BLaER1 treated with 17β-estradiol and CSF1 and Interleukin-3, amounts not matched to agents 10 nM and 100 nM (cell line): Measurements from ENCODE around the gene IGFBP2.

Experiments used
- H3K27ac ChIP-seq, 11 experiments: shearing (Covaris generic); formaldehyde crosslinking; 2 replicates each; pipeline ENCODE4 v1.8.1; 2022
- H3K27me3 ChIP-seq, 11 experiments: shearing (Covaris generic); formaldehyde crosslinking; 2 replicates each; pipeline ENCODE4 v1.8.1; 2022
- H3K36me3 ChIP-seq, 11 experiments: shearing (Covaris generic); formaldehyde crosslinking; 2 replicates each; pipeline ENCODE4 v1.8.1; 2022
- H3K4me1 ChIP-seq, 10 experiments: shearing (Covaris generic); formaldehyde crosslinking; 2 replicates each; pipeline ENCODE4 v1.8.1; 2022
- H3K4me2 ChIP-seq, 11 experiments: shearing (Covaris generic); formaldehyde crosslinking; 2 replicates each; pipeline ENCODE4 v1.8.1; 2022
- H3K4me3 ChIP-seq, 10 experiments: shearing (Covaris generic); formaldehyde crosslinking; 2 replicates each; pipeline ENCODE4 v1.8.1; 2022
- H3K9ac ChIP-seq, 11 experiments: shearing (Covaris generic); formaldehyde crosslinking; 2 replicates each; pipeline ENCODE4 v1.8.1; 2022
- H3K9me3 ChIP-seq, 11 experiments: shearing (Covaris generic); formaldehyde crosslinking; replicated peaks in 1 of 11; 2 replicates each; pipeline ENCODE4 v1.8.1; 2022
- H4K20me1 ChIP-seq, 11 experiments: shearing (Covaris generic); formaldehyde crosslinking; 2 replicates each; pipeline ENCODE4 v1.8.1; 2022
- Cebpa-rat ChIP-seq, 11 experiments: shearing (Covaris generic); IDR thresholded peaks; 2 replicates each; pipeline ENCODE4 v1.8.1; 2022

The IGFBP2 gene

GRCh38 chr2:216672466-216672865 is 39.2 kb downstream of the IGFBP2 start:
- peaks cover 14 to 36% (median 32%) of the 10 kb centered on the region in 10 experiments; a peak in 19 of 20 replicates for H3K4me1 ChIP-seq
- H3K4me3 ChIP-seq: no peak overlapping the region
- peaks cover 0 to 50% (median 34%) of the 10 kb centered on the region in 11 experiments; a peak in 14 of 22 replicates for H4K20me1 ChIP-seq
- H3K36me3 ChIP-seq: no peaks in the 10 kb centered on the region
- H3K4me2 ChIP-seq: no peak overlapping the region
- no peak overlapping the region for H3K9ac ChIP-seq
- H3K9me3 ChIP-seq: no peaks in the 10 kb centered on the region
- peaks cover 37 to 92% (median 73%) of the 10 kb centered on the region in 11 experiments for H3K27me3 ChIP-seq
- no peak overlapping the region for H3K27ac ChIP-seq
- TF ChIP-seq Cebpa-rat (IDR thresholded peaks at IDR 0.05): no peak

- peaks cover 37 to 87% (median 68%) of the 10 kb centered on the region in 11 experiments for H3K27me3 ChIP-seq
- no peak overlapping the region for H3K27ac ChIP-seq
- H3K4me2 ChIP-seq: no peak overlapping the region
- H4K20me1 ChIP-seq: peaks cover 0 to 47% (median 30%) of the 10 kb centered on the region in 11 experiments; a peak in 14 of 22 replicates
- no peaks in the 10 kb centered on the region for H3K36me3 ChIP-seq
- no peaks in the 10 kb centered on the region for H3K9me3 ChIP-seq
- peaks cover 14 to 36% (median 32%) of the 10 kb centered on the region in 10 experiments; a peak in 19 of 20 replicates for H3K4me1 ChIP-seq
- H3K9ac ChIP-seq: no peak overlapping the region
- H3K4me3 ChIP-seq: no peak overlapping the region
- TF ChIP-seq Cebpa-rat (IDR thresholded peaks at IDR 0.05): no peak
These were observed 39.8 kb downstream of the IGFBP2 start for GRCh38 chr2:216673021-216673420.

GRCh38 chr2:216673609-216674008 is 40.4 kb downstream of the IGFBP2 start:
- H3K4me1 ChIP-seq: peaks cover 14 to 34% (median 30%) of the 10 kb centered on the region in 10 experiments; a peak in 19 of 20 replicates
- no peak overlapping the region for H3K4me2 ChIP-seq
- TF ChIP-seq Cebpa-rat (IDR thresholded peaks at IDR 0.05): no peak
- no peak overlapping the region for H3K4me3 ChIP-seq
- peaks cover 35 to 81% (median 62%) of the 10 kb centered on the region in 11 experiments for H3K27me3 ChIP-seq
- H3K9ac ChIP-seq: no peak overlapping the region
- no peaks in the 10 kb centered on the region for H3K36me3 ChIP-seq
- peaks cover 0 to 44% (median 24%) of the 10 kb centered on the region in 11 experiments; a peak in 14 of 22 replicates for H4K20me1 ChIP-seq
- no peaks in the 10 kb centered on the region for H3K9me3 ChIP-seq
- no peak overlapping the region for H3K27ac ChIP-seq

- H3K9me3 ChIP-seq: no peaks in the 10 kb centered on the region
- no peak overlapping the region for H3K9ac ChIP-seq
- no peak for TF ChIP-seq Cebpa-rat (IDR thresholded peaks at IDR 0.05)
- H3K27ac ChIP-seq: no peak overlapping the region
- H3K36me3 ChIP-seq: no peaks in the 10 kb centered on the region
- H3K4me1 ChIP-seq: peaks cover 14 to 26% (median 22%) of the 10 kb centered on the region in 10 experiments; a peak in 19 of 20 replicates
- H3K27me3 ChIP-seq: peaks cover 27 to 74% (median 54%) of the 10 kb centered on the region in 11 experiments
- peaks cover 0 to 37% (median 17%) of the 10 kb centered on the region in 11 experiments; a peak in 14 of 22 replicates for H4K20me1 ChIP-seq
- no peak overlapping the region for H3K4me3 ChIP-seq
- no peak overlapping the region for H3K4me2 ChIP-seq
These were observed 41.2 kb downstream of the IGFBP2 start for GRCh38 chr2:216674376-216674775.

- H3K4me3 ChIP-seq: no peak overlapping the region
- no peak overlapping the region for H3K4me2 ChIP-seq
- no peak overlapping the region for H3K9ac ChIP-seq
- H3K36me3 ChIP-seq: no peaks in the 10 kb centered on the region
- peaks cover 0 to 8% (median 3%) of the 10 kb centered on the region in 10 experiments; a peak in 11 of 20 replicates for H3K4me1 ChIP-seq
- H3K27me3 ChIP-seq: peaks cover 9 to 55% (median 43%) of the 10 kb centered on the region in 11 experiments; a peak in 20 of 22 replicates
- peaks cover 0 to 19% (median 0%) of the 10 kb centered on the region in 11 experiments; a peak in 6 of 22 replicates for H4K20me1 ChIP-seq
- H3K9me3 ChIP-seq: no peaks in the 10 kb centered on the region
- no peak for TF ChIP-seq Cebpa-rat (IDR thresholded peaks at IDR 0.05)
- no peak overlapping the region for H3K27ac ChIP-seq
These were observed 43.4 kb downstream of the IGFBP2 start for GRCh38 chr2:216676630-216677029.

GRCh38 chr2:216677439-216678097 is 44.3 kb downstream of the IGFBP2 start:
- Histone ChIP-seq H3K36me3 (no peaks in the 10 kb centered on the region), H3K4me2 (no peak overlapping the region), H3K27ac (no peak overlapping the region), H3K4me1 (peaks cover 6 to 13% (median 9%) of the 10 kb centered on the region in 10 experiments; a peak in 17 of 20 replicates), H3K27me3 (peaks cover 12 to 48% (median 37%) of the 10 kb centered on the region in 11 experiments; a peak in 19 of 22 replicates), H3K9me3 (no peaks in the 10 kb centered on the region), H4K20me1 (peaks cover 0 to 19% (median 0%) of the 10 kb centered on the region in 11 experiments; a peak in 6 of 22 replicates), H3K4me3 (no peak overlapping the region), H3K9ac (no peak overlapping the region)
- TF ChIP-seq Cebpa-rat (IDR thresholded peaks at IDR 0.05): no peak

GRCh38 chr2:216678098-216678465 is 44.9 kb downstream of the IGFBP2 start:
- no peak overlapping the region for H3K4me3 ChIP-seq
- H3K4me2 ChIP-seq: no peak overlapping the region
- H3K4me1 ChIP-seq: peaks cover 6 to 18% (median 9%) of the 10 kb centered on the region in 10 experiments; a peak in 17 of 20 replicates
- peaks cover 9 to 43% (median 32%) of the 10 kb centered on the region in 11 experiments; a peak in 19 of 22 replicates for H3K27me3 ChIP-seq
- no peaks in the 10 kb centered on the region for H3K36me3 ChIP-seq
- no peak for TF ChIP-seq Cebpa-rat (IDR thresholded peaks at IDR 0.05)
- no peak overlapping the region for H3K9ac ChIP-seq
- no peak overlapping the region for H3K27ac ChIP-seq
- no peaks in the 10 kb centered on the region for H3K9me3 ChIP-seq
- peaks cover 0 to 18% (median 0%) of the 10 kb centered on the region in 11 experiments; a peak in 6 of 22 replicates for H4K20me1 ChIP-seq

- TF ChIP-seq Cebpa-rat (IDR thresholded peaks at IDR 0.05): no peak
- Histone ChIP-seq H3K27ac (no peak overlapping the region), H4K20me1 (peaks cover 0 to 8% (median 0%) of the 10 kb centered on the region in 11 experiments; a peak in 5 of 22 replicates)
These were observed 45.8 kb downstream of the IGFBP2 start for GRCh38 chr2:216678813-216679657.

GRCh38 chr2:216679658-216680024 is 46.4 kb downstream of the IGFBP2 start:
- Histone ChIP-seq H3K4me1 (peaks cover 6 to 25% (median 10%) of the 10 kb centered on the region in 10 experiments; a peak in 18 of 20 replicates), H3K27me3 (peaks cover 8 to 40% (median 22%) of the 10 kb centered on the region in 11 experiments; a peak in 18 of 22 replicates), H3K4me3 (no peak overlapping the region), H3K27ac (no peak overlapping the region), H3K9ac (no peak overlapping the region), H3K36me3 (no peaks in the 10 kb centered on the region), H4K20me1 (peaks cover 0 to 6% (median 0%) of the 10 kb centered on the region in 11 experiments; a peak in 4 of 22 replicates), H3K9me3 (no peaks in the 10 kb centered on the region), H3K4me2 (no peak overlapping the region)
- TF ChIP-seq Cebpa-rat (IDR thresholded peaks at IDR 0.05): no peak

More at GRCh38 chr2:216678813-216679657, 45.8 kb downstream of the IGFBP2 start:
- Histone ChIP-seq H3K27me3 (peaks cover 9 to 38% (median 26%) of the 10 kb centered on the region in 11 experiments; a peak in 19 of 22 replicates), H3K9me3 (no peaks in the 10 kb centered on the region), H3K4me3 (no peak overlapping the region), H3K9ac (no peak overlapping the region), H3K4me2 (no peak overlapping the region), H3K36me3 (no peaks in the 10 kb centered on the region), H3K4me1 (peaks cover 6 to 21% (median 10%) of the 10 kb centered on the region in 10 experiments; a peak in 18 of 20 replicates)
